ENCODE results near the gene MYBBP1A. TPM values are rescaled to one million over a fixed set of nuclear protein-coding genes. Genes with fewer than 3 reads are reported as not detected.

Gene MYBBP1A
- polyA plus RNA-seq, 1 experiment, result 24.1 TPM

GRCh38 chr17:4516735-4517134 lies 38.4 kb downstream of the MYBBP1A start:
- ChIA-PET CTCF (interaction anchor here (0.6 kb wide), 1 partner anchor 19 kb away, joined by 3 read pairs; no protein-coding TSS in a partner anchor), POLR2A (no interaction called here)
- TF ChIP-seq CTCF (IDR thresholded peaks at IDR 0.05; ENCODE audit: insufficient read depth, low read depth, low read length), result no peak
- no peaks in the 10 kb centered on the region for H3K36me3 ChIP-seq (ENCODE audit: control insufficient read depth, insufficient read depth, low read length)
- H3K4me3 ChIP-seq (ENCODE audit: low read depth, low read length), result no peak overlapping the region
- no peak for DNase-seq (ENCODE audit: low read depth)
- peaks cover 10% of the 10 kb centered on the region for H3K27me3 ChIP-seq (ENCODE audit: control insufficient read depth, insufficient read depth, low read length)

- H3K36me3 ChIP-seq (ENCODE audit: control insufficient read depth, insufficient read depth, low read length), result no peaks in the 10 kb centered on the region
- H3K27me3 ChIP-seq (ENCODE audit: control insufficient read depth, insufficient read depth, low read length), result peaks cover 16% of the 10 kb centered on the region
- H3K4me3 ChIP-seq (ENCODE audit: low read depth, low read length), result no peak overlapping the region
- no peak for DNase-seq (ENCODE audit: low read depth)
- TF ChIP-seq CTCF (IDR thresholded peaks at IDR 0.05; ENCODE audit: insufficient read depth, low read depth, low read length), result no peak
- ChIA-PET CTCF (no interaction called here), POLR2A (no interaction called here)
These were observed 39.7 kb downstream of the MYBBP1A start for GRCh38 chr17:4515501-4515900.

- Histone ChIP-seq H3K4me3 (ENCODE audit: low read depth, low read length) (no peak overlapping the region), H3K36me3 (ENCODE audit: control insufficient read depth, insufficient read depth, low read length) (no peaks in the 10 kb centered on the region), H3K27me3 (ENCODE audit: control insufficient read depth, insufficient read depth, low read length) (peaks cover 20% of the 10 kb centered on the region)
- no peak for DNase-seq (ENCODE audit: low read depth)
- no peak for TF ChIP-seq CTCF (IDR thresholded peaks at IDR 0.05; ENCODE audit: insufficient read depth, low read depth, low read length)
- ChIA-PET POLR2A (no interaction called here), CTCF (no interaction called here)
These were observed 40.4 kb downstream of the MYBBP1A start for GRCh38 chr17:4514779-4515178.

GRCh38 chr17:4514206-4514605 lies 41.0 kb downstream of the MYBBP1A start:
- TF ChIP-seq CTCF (IDR thresholded peaks at IDR 0.05; ENCODE audit: insufficient read depth, low read depth, low read length), result no peak
- no peak overlapping the region for H3K4me3 ChIP-seq (ENCODE audit: low read depth, low read length)
- no peak for DNase-seq (ENCODE audit: low read depth)
- no peaks in the 10 kb centered on the region for H3K36me3 ChIP-seq (ENCODE audit: control insufficient read depth, insufficient read depth, low read length)
- ChIA-PET CTCF (no interaction called here), POLR2A (no interaction called here)
- peaks cover 21% of the 10 kb centered on the region for H3K27me3 ChIP-seq (ENCODE audit: control insufficient read depth, insufficient read depth, low read length)

GRCh38 chr17:4513113-4514032 lies 41.8 kb downstream of the MYBBP1A start:
- TF ChIP-seq CTCF (IDR thresholded peaks at IDR 0.05; ENCODE audit: insufficient read depth, low read depth, low read length), result no peak
- POLR2A ChIA-PET, result no interaction called here
- CTCF ChIA-PET, result interaction anchor here (1.1 kb wide), 1 partner anchor 11 kb away, joined by 3 read pairs; no protein-coding TSS in a partner anchor
- H3K36me3 ChIP-seq (ENCODE audit: control insufficient read depth, insufficient read depth, low read length), result no peaks in the 10 kb centered on the region
- DNase-seq (ENCODE audit: low read depth), result no peak
- H3K27me3 ChIP-seq (ENCODE audit: control insufficient read depth, insufficient read depth, low read length), result peaks cover 19% of the 10 kb centered on the region
- no peak overlapping the region for H3K4me3 ChIP-seq (ENCODE audit: low read depth, low read length)
